Measurements from ENCODE around the gene MPO. TPM values are rescaled to one million over a fixed set of nuclear protein-coding genes. Genes with fewer than 3 reads are reported as not detected.

MPO gene
- total and polyA plus RNA-seq, 2 of the 4 experiments (the other 2 are of a cell fraction): not detected

- CTCF ChIA-PET: interaction anchor here (1.0 kb wide), 1 partner anchor 14 kb away, joined by 3 read pairs; no protein-coding TSS in a partner anchor
- Histone ChIP-seq H3K14ac (replicated peaks; ENCODE audit: low read depth, low read length) (no peak overlapping the region), H3K4me3 (ENCODE audit: insufficient read depth, low read depth, low read length) (no peak overlapping the region), H3K27me3 (ENCODE audit: control insufficient read depth, insufficient read depth, low read length) (peaks cover 4% of the 10 kb centered on the region), H3K9me1 (ENCODE audit: insufficient read depth, low read length) (no peaks in the 10 kb centered on the region), H3K4me1 (ENCODE audit: control insufficient read depth, insufficient read depth, low read length) (no peaks in the 10 kb centered on the region), H3K9ac (ENCODE audit: low read depth, low read length) (no peak overlapping the region), H2BK120ac (ENCODE audit: low read depth, low read length) (no peak overlapping the region), H3K56ac (ENCODE audit: extremely low read depth, insufficient read depth, low read length) (no peak overlapping the region), H3K18ac (ENCODE audit: low read depth, low read length) (no peak overlapping the region), H3K27ac (ENCODE audit: insufficient read depth, low read length) (no peak overlapping the region), H3K36me3 (ENCODE audit: control insufficient read depth, insufficient read depth, low read length) (no peaks in the 10 kb centered on the region), H3K23ac (ENCODE audit: low read depth, low read length) (no peak overlapping the region), H2BK15ac (ENCODE audit: low read depth, low read length) (no peak overlapping the region), H3K9me3 (ENCODE audit: control insufficient read depth, insufficient read depth, low read length) (no peaks in the 10 kb centered on the region), H3K4ac (ENCODE audit: low read depth, low read length) (no peak overlapping the region), H2AK9ac (replicated peaks; ENCODE audit: low read depth, low read length, poor library complexity) (no peak overlapping the region), H2AFZ (replicated peaks; ENCODE audit: low read length, poor library complexity) (no peak overlapping the region), H4K5ac (ENCODE audit: low read depth, low read length) (no peak overlapping the region), H3K79me1 (ENCODE audit: low read depth in 1 of 2, low read length in 2 of 2) (no peaks in the 10 kb centered on the region), H4K91ac (ENCODE audit: insufficient read depth, low read depth, low read length) (no peak overlapping the region), H4K8ac (ENCODE audit: low read depth in 2 of 2, low read length in 2 of 2) (no peak overlapping the region), H4K20me1 (ENCODE audit: insufficient read depth, low read length) (no peaks in the 10 kb centered on the region), H2AK5ac (ENCODE audit: low read depth, low read length) (no peak overlapping the region), H3K4me2 (ENCODE audit: low read depth, low read length) (no peak overlapping the region), H2BK20ac (ENCODE audit: low read depth, low read length) (no peak overlapping the region), H2BK5ac (ENCODE audit: low read depth, low read length, poor library complexity, severe bottlenecking) (no peak overlapping the region)
- intact Hi-C loops (cut with micrococcal nuclease): no loop called here
- POLR2A ChIA-PET (ENCODE audit: unreplicated experiment): no interaction called here
- in situ Hi-C loops (cut with MboI; ENCODE audit: low sequenced_read_pairs): no loop called here
- TF ChIP-seq CEBPB (IDR thresholded peaks at IDR 0.05; ENCODE audit: low read depth, low read length): no peak
- TF ChIP-seq MAFK (IDR thresholded peaks at IDR 0.05; ENCODE audit: low read depth, low read length): no peak
- no peak for TF ChIP-seq BHLHE40 (IDR thresholded peaks at IDR 0.05; ENCODE audit: low read depth, low read length)
- TF ChIP-seq POLR2A (IDR thresholded peaks at IDR 0.05; ENCODE audit: low read depth, low read length): no peak
- no peak for TF ChIP-seq RFX5 (IDR thresholded peaks at IDR 0.05; ENCODE audit: low read depth, low read length)
- TF ChIP-seq MAZ (IDR thresholded peaks at IDR 0.05; ENCODE audit: borderline replicate concordance, low read depth, low read length): no peak
- TF ChIP-seq RCOR1 (IDR thresholded peaks at IDR 0.05; ENCODE audit: insufficient replicate concordance, low read length): no peak
- TF ChIP-seq MXI1 (IDR thresholded peaks at IDR 0.05; ENCODE audit: borderline replicate concordance, low read depth, low read length): no peak
- TF ChIP-seq FOS (IDR thresholded peaks at IDR 0.05; ENCODE audit: low read depth, low read length): no peak
- no peak for TF ChIP-seq ELK1 (IDR thresholded peaks at IDR 0.05; ENCODE audit: borderline replicate concordance, low read depth, low read length)
- TF ChIP-seq RAD21 (IDR thresholded peaks at IDR 0.05; ENCODE audit: low read length): no peak
- TF ChIP-seq USF2 (IDR thresholded peaks at IDR 0.05; ENCODE audit: low read depth, low read length): no peak
- no peak for TF ChIP-seq CTCF (conservative IDR thresholded peaks at IDR 0.05; ENCODE audit: low read depth, low read length)
- no peak for TF ChIP-seq NFE2L2 (IDR thresholded peaks at IDR 0.05; ENCODE audit: low read depth, low read length)
- TF ChIP-seq CHD1 (IDR thresholded peaks at IDR 0.05; ENCODE audit: low read depth, low read length): no peak
- TF ChIP-seq SMC3 (IDR thresholded peaks at IDR 0.05; ENCODE audit: low read depth, low read length): no peak
- no TSS peak for BruUV-seq (replicated peaks)
- no CpG with 5 or more reads among the region's 1 CpG for WGBS, 2 experiments (ENCODE audit: extremely low coverage in 2 of 2, insufficient read length in 1 of 2)
- ATAC-seq (ENCODE audit: low read depth) (no peak), DNase-seq (no peak)
- dilution Hi-C loops (cut with HindIII; ENCODE audit: low sequenced_read_pairs, unreplicated experiment): no loop called here
Measured at GRCh38 chr17:58263773-58264172, 17.0 kb downstream of the MPO start.
